Fibroblast of lung (primary cell): ENCODE data around the gene NDUFA9. TPM values are rescaled to one million over a fixed set of nuclear protein-coding genes. Genes with fewer than 3 reads are reported as not detected.

Experiments
- DNase-seq, 2 donors: peaks; one replicate each; pipeline versions ENCODE4 v3.0.0 to v3.0.0-alpha.2; 2010; ENCODE audit warnings: low read depth in 2 of 2
- H2AFZ ChIP-seq: 2 replicates; pipeline ENCODE4 v1.5.1; 2012; ENCODE audit warnings: low read length, control low read depth, inconsistent platforms
- H3K27ac ChIP-seq: 2 replicates; pipeline ENCODE4 v1.5.1; 2011; ENCODE audit warnings: low read length, control low read depth; ENCODE audit not compliant: insufficient read depth
- H3K27me3 ChIP-seq: 2 replicates; pipeline ENCODE4 v1.5.1; 2011; ENCODE audit warnings: mild to moderate bottlenecking, low read length; ENCODE audit not compliant: control insufficient read depth, insufficient read depth
- H3K36me3 ChIP-seq: 2 replicates; pipeline ENCODE4 v1.5.1; 2011; ENCODE audit warnings: low read length; ENCODE audit not compliant: control insufficient read depth, insufficient read depth
- H3K4me1 ChIP-seq: 2 replicates; pipeline ENCODE4 v1.5.1; 2011; ENCODE audit warnings: low read length; ENCODE audit not compliant: control insufficient read depth, insufficient read depth; ENCODE audit errors: extremely low read depth
- H3K4me2 ChIP-seq: 2 replicates; pipeline ENCODE4 v1.5.1; 2011; ENCODE audit warnings: low read length, control low read depth; ENCODE audit not compliant: insufficient read depth; ENCODE audit errors: extremely low read depth
- H3K4me3 ChIP-seq, 4 experiments: fragments of 200-600 bp in 1 of 4; sonication (generic) in 1 of 4; replicated peaks in 1 of 4; 2 replicates each; pipeline ENCODE4 v1.5.1; 2011 to 2016; ENCODE audit warnings: low read length in 4 of 4, low read depth in 3 of 4, mild to moderate bottlenecking in 3 of 4, control low read depth in 2 of 4, inconsistent platforms in 1 of 4, mixed read lengths in 1 of 4; ENCODE audit not compliant: insufficient read depth in 1 of 4; ENCODE audit errors: control extremely low read depth in 1 of 4
- H3K79me2 ChIP-seq: 2 replicates; pipeline ENCODE4 v1.5.1; 2012; ENCODE audit warnings: mild to moderate bottlenecking, low read length, inconsistent platforms; ENCODE audit not compliant: control insufficient read depth, insufficient read depth
- H3K9ac ChIP-seq: 2 replicates; pipeline ENCODE4 v1.5.1; 2011; ENCODE audit warnings: mild to moderate bottlenecking, low read length, control low read depth; ENCODE audit not compliant: insufficient read depth
- H3K9me3 ChIP-seq: 2 replicates; pipeline ENCODE4 v1.5.1; 2012; ENCODE audit warnings: low read depth, low read length; ENCODE audit not compliant: control insufficient read depth, insufficient read depth
- H4K20me1 ChIP-seq: 2 replicates; pipeline ENCODE4 v1.5.1; 2011; ENCODE audit warnings: low read length; ENCODE audit not compliant: control insufficient read depth, insufficient read depth; ENCODE audit errors: extremely low read depth
- CTCF ChIP-seq, 2 donors: IDR thresholded peaks in 1 of 2; conservative IDR thresholded peaks in 1 of 2; 1 replicate in 1 of 2; 2 replicates in 1 of 2; pipeline ENCODE4 v1.5.1; 2011 to 2012; ENCODE audit warnings: low read length in 2 of 2, control low read depth in 1 of 2, inconsistent platforms in 1 of 2, low read depth in 1 of 2, mild to moderate bottlenecking in 1 of 2
- EZH2 ChIP-seq: IDR thresholded peaks from 2 replicates; pipeline ENCODE4 v1.5.1; 2012; ENCODE audit warnings: low read length, control low read depth, mild to moderate bottlenecking; ENCODE audit errors: missing control alignments
- polyA plus RNA-seq, 2 donors: library from polyadenylated mRNA; depleted of rRNA in 1 of 2; stranded (reverse) in 1 of 2; unstranded in 1 of 2; fragments of >200 nt; gene quantifications; 2 replicates each; pipeline ENCODE4 v1.2.1, GENCODE V29; 2011 to 2012; ENCODE audit warnings: missing spikeins in 1 of 2
- total RNA-seq: library from RNA; depleted of rRNA; stranded (reverse); fragments of >200 nt; gene quantifications from 2 replicates; pipeline ENCODE4 v1.2.1, GENCODE V29; 2014

The NDUFA9 gene
- total and polyA plus RNA-seq, 2 donors (not counting 1 experiment from before 2014, with no cell fraction given): 42.6 to 68.8 TPM

- Histone ChIP-seq H3K4me3 (no peak overlapping the region), H3K4me2 (no peak overlapping the region), H3K9ac (no peak overlapping the region), H4K20me1 (no peaks in the 10 kb centered on the region), H2AFZ (no peak overlapping the region), H3K27me3 (no peaks in the 10 kb centered on the region), H3K79me2 (no peaks in the 10 kb centered on the region), H3K9me3 (no peaks in the 10 kb centered on the region), H3K27ac (no peak overlapping the region), H3K4me1 (no peaks in the 10 kb centered on the region), H3K36me3 (no peaks in the 10 kb centered on the region)
- TF ChIP-seq EZH2 (no peak), CTCF (conservative IDR thresholded peaks at IDR 0.05 in 1 of 2, IDR thresholded peaks at IDR 0.05 in 1 of 2; ENCODE audit: low read depth in 1 of 2, low read length in 2 of 2) (no peak)
- no peak for DNase-seq
Measured at GRCh38 chr12:4681732-4682131, 32.8 kb downstream of the NDUFA9 start.

- Histone ChIP-seq H3K27me3 (no peaks in the 10 kb centered on the region), H3K4me2 (no peak overlapping the region), H3K27ac (no peak overlapping the region), H2AFZ (no peak overlapping the region), H3K9ac (no peak overlapping the region), H4K20me1 (no peaks in the 10 kb centered on the region), H3K79me2 (no peaks in the 10 kb centered on the region), H3K36me3 (no peaks in the 10 kb centered on the region), H3K4me3 (no peak overlapping the region), H3K4me1 (no peaks in the 10 kb centered on the region), H3K9me3 (no peaks in the 10 kb centered on the region)
- no peak for DNase-seq
- TF ChIP-seq EZH2 (no peak), CTCF (conservative IDR thresholded peaks at IDR 0.05 in 1 of 2, IDR thresholded peaks at IDR 0.05 in 1 of 2; ENCODE audit: low read depth in 1 of 2, low read length in 2 of 2) (no peak)
Measured at GRCh38 chr12:4685317-4685716, 36.4 kb downstream of the NDUFA9 start.

- Histone ChIP-seq H3K9ac (no peak overlapping the region), H3K4me2 (no peak overlapping the region), H3K9me3 (no peaks in the 10 kb centered on the region), H3K27ac (no peak overlapping the region), H4K20me1 (no peaks in the 10 kb centered on the region), H3K4me1 (no peaks in the 10 kb centered on the region), H2AFZ (no peak overlapping the region), H3K4me3 (no peak overlapping the region), H3K79me2 (no peaks in the 10 kb centered on the region), H3K27me3 (no peaks in the 10 kb centered on the region), H3K36me3 (no peaks in the 10 kb centered on the region)
- no peak for DNase-seq
- no peak for TF ChIP-seq CTCF (conservative IDR thresholded peaks at IDR 0.05 in 1 of 2, IDR thresholded peaks at IDR 0.05 in 1 of 2; ENCODE audit: low read depth in 1 of 2, low read length in 2 of 2)
- TF ChIP-seq EZH2: no peak
Measured at GRCh38 chr12:4690760-4691159, 41.8 kb downstream of the NDUFA9 start.

Other genes with a start within 250 kb of the NDUFA9 start
- gene FGF6, start 203.3 kb upstream of the NDUFA9 start, total RNA-seq: not detected in 2 replicates
- gene FGF6, start 203.3 kb upstream of the NDUFA9 start, polyA plus RNA-seq: not detected in 2 replicates
- gene RAD51AP1, start 110.2 kb upstream of the NDUFA9 start, total RNA-seq: 1.0 and 4.1 TPM in 2 replicates
- 11.0 and 28.9 TPM in 2 replicates for gene RAD51AP1, start 110.2 kb upstream of the NDUFA9 start, polyA plus RNA-seq
- gene DYRK4, start 86.9 kb upstream of the NDUFA9 start, total RNA-seq: 57.0 and 63.1 TPM in 2 replicates
- gene DYRK4, start 86.9 kb upstream of the NDUFA9 start, polyA plus RNA-seq: 42.2 and 55.2 TPM in 2 replicates
- gene AKAP3, start 63 bp upstream of the NDUFA9 start, total RNA-seq: 1.5 and 2.8 TPM in 2 replicates
- gene AKAP3, start 63 bp upstream of the NDUFA9 start, polyA plus RNA-seq: 0.30 and 1.1 TPM in 2 replicates
- gene GALNT8, start 71.3 kb downstream of the NDUFA9 start, total RNA-seq: under 0.01 TPM in 2 replicates
- not detected in 2 replicates for gene GALNT8, start 71.3 kb downstream of the NDUFA9 start, polyA plus RNA-seq